Endothelial cell of umbilical vein (primary cell): Measurements from ENCODE around the gene UNC50. TPM values are rescaled to one million over a fixed set of nuclear protein-coding genes. Genes with fewer than 3 reads are reported as not detected.

Source experiments
- BruUV-seq: library from RNA; stranded (reverse); fragments of 400-500 nt; replicated peaks from 2 replicates; lab custom pipeline; 2021; lab: Mats Ljungman, UMichigan
- CTCF ChIA-PET: fragments of 300-600, 350-600 bp; sonication (Branson Sonifier 250); formaldehyde crosslinking; loops from one replicate; lab custom pipeline; 2021; ENCODE audit warnings: antibody characterized with exemption, inconsistent platforms; lab: Charles Lee
- POLR2A ChIA-PET: fragments of 300-600, 350-600 bp; sonication (Branson Sonifier 250); formaldehyde crosslinking; loops from one replicate; lab custom pipeline; 2021; ENCODE audit warnings: antibody characterized with exemption, inconsistent platforms; lab: Charles Lee
- DNase-seq: peaks from one replicate; pipeline ENCODE4 v3.0.0-alpha.2; 2011; ENCODE audit warnings: low read depth, low spot score
- FAIRE-seq: peaks from 2 replicates; lab custom pipeline; 2011; peaks lifted over from hg19 to GRCh38; lab: Jason Lieb, UNC
- H2AFZ ChIP-seq: 2 replicates; pipeline ENCODE4 v1.6.0; 2012; ENCODE audit warnings: low read depth, low read length, control low read depth, inconsistent platforms
- H3K27ac ChIP-seq: 2 replicates; pipeline ENCODE4 v1.5.1; 2011; ENCODE audit warnings: low read depth, mild to moderate bottlenecking, control low read depth, low read length, moderate library complexity; ENCODE audit not compliant: insufficient read depth
- H3K27me3 ChIP-seq, 2 experiments: 2 replicates each; pipeline versions ENCODE4 v1.6.0 to v1.6.1; 2011; ENCODE audit warnings: low read length in 2 of 2, mixed read lengths in 1 of 2; ENCODE audit not compliant: control insufficient read depth in 2 of 2, insufficient read depth in 2 of 2
- H3K36me3 ChIP-seq, 2 experiments: 2 replicates in 1 of 2; 3 replicates in 1 of 2; pipeline ENCODE4 v1.5.1; 2011; ENCODE audit warnings: low read length in 2 of 2, mild to moderate bottlenecking in 1 of 2, moderate library complexity in 1 of 2; ENCODE audit not compliant: control insufficient read depth in 2 of 2, insufficient read depth in 2 of 2; ENCODE audit errors: extremely low read depth in 1 of 2
- H3K4me1 ChIP-seq: 3 replicates; pipeline ENCODE4 v1.5.1; 2011; ENCODE audit warnings: mild to moderate bottlenecking, low read length; ENCODE audit not compliant: control insufficient read depth, insufficient read depth; ENCODE audit errors: extremely low read depth
- H3K4me2 ChIP-seq: 2 replicates; pipeline ENCODE4 v1.6.1; 2011; ENCODE audit warnings: low read length, control low read depth, mixed read lengths; ENCODE audit not compliant: insufficient read depth
- H3K4me3 ChIP-seq, 3 experiments: fragments of 200-600 bp in 1 of 3; sonication (generic), shearing (Covaris generic) in 1 of 3; replicated peaks in 1 of 3; 2 replicates each; pipeline ENCODE4 v1.5.1; 2011 to 2016; ENCODE audit warnings: control low read depth in 3 of 3, low read length in 3 of 3, mild to moderate bottlenecking in 2 of 3, inconsistent platforms in 1 of 3, low read depth in 1 of 3, moderate library complexity in 1 of 3; ENCODE audit not compliant: insufficient read depth in 1 of 3
- H3K79me2 ChIP-seq: 2 replicates; pipeline ENCODE4 v1.6.0; 2012; ENCODE audit warnings: low read length, inconsistent platforms; ENCODE audit not compliant: control insufficient read depth, insufficient read depth
- H3K9ac ChIP-seq: replicated peaks from 2 replicates; pipeline ENCODE3; 2011; ENCODE audit warnings: low read length, control low read depth; ENCODE audit not compliant: insufficient read depth; ENCODE audit errors: extremely low read depth
- H3K9me1 ChIP-seq: replicated peaks from 3 replicates; pipeline ENCODE4 v1.6.0; 2011; ENCODE audit warnings: mild to moderate bottlenecking, low read length; ENCODE audit not compliant: control insufficient read depth, insufficient read depth; ENCODE audit errors: extremely low read depth
- H3K9me3 ChIP-seq: replicated peaks from 2 replicates; pipeline ENCODE4 v1.5.1; 2012; ENCODE audit warnings: low read length, inconsistent platforms; ENCODE audit not compliant: control insufficient read depth, insufficient read depth
- H4K20me1 ChIP-seq: replicated peaks from 2 replicates; pipeline ENCODE3; 2011; ENCODE audit warnings: mild to moderate bottlenecking, low read length; ENCODE audit not compliant: control insufficient read depth, insufficient read depth; ENCODE audit errors: extremely low read depth
- EZH2 ChIP-seq: IDR thresholded peaks from 2 replicates; pipeline ENCODE4 v1.6.1; 2012; ENCODE audit warnings: borderline replicate concordance, low read depth, mild to moderate bottlenecking, moderate library complexity, low read length, inconsistent platforms; ENCODE audit not compliant: severe bottlenecking
- FOS ChIP-seq: IDR thresholded peaks from 2 replicates; pipeline ENCODE4 v1.6.1; 2011; ENCODE audit warnings: mild to moderate bottlenecking, low read length, moderate library complexity, borderline replicate concordance; ENCODE audit not compliant: insufficient read depth
- GATA2 ChIP-seq: IDR thresholded peaks from 2 replicates; pipeline ENCODE4 v1.7.0; 2011; ENCODE audit warnings: low read depth, mild to moderate bottlenecking, moderate library complexity, mixed read lengths, low read length; ENCODE audit not compliant: insufficient read length, insufficient read depth
- JUN ChIP-seq: IDR thresholded peaks from 2 replicates; pipeline ENCODE4 v1.6.1; 2011; ENCODE audit warnings: borderline replicate concordance, low read depth; ENCODE audit not compliant: insufficient read length, insufficient read depth
- MYC ChIP-seq: IDR thresholded peaks from one replicate; pipeline ENCODE4 v1.6.1; 2011; ENCODE audit warnings: mild to moderate bottlenecking, low read depth, low read length
- POLR2A ChIP-seq: IDR thresholded peaks from 2 replicates; pipeline ENCODE4 v1.6.1; 2012; ENCODE audit warnings: low read depth, mild to moderate bottlenecking, control low read depth, low read length
- POLR2AphosphoS5 ChIP-seq: IDR thresholded peaks from 2 replicates; pipeline ENCODE4 v1.6.1; 2012; ENCODE audit warnings: low read depth, mild to moderate bottlenecking, control low read depth, low read length, moderate library complexity; ENCODE audit not compliant: insufficient read depth
- dilution Hi-C: fragments of 300-500 bp; cut with MboI; formaldehyde crosslinking; loops from one replicate; pipeline ENCODE4 v1.15.0; 2019; ENCODE audit warnings: low sequenced_read_pairs; ENCODE audit not compliant: extremely low pct_ligation_motif_present
- intact Hi-C: fragments of 100-400 bp; cut with micrococcal nuclease; formaldehyde crosslinking; loops from one replicate; pipeline ENCODE4 v1.10.0; 2022
- polyA plus RNA-seq, 4 experiments: library from polyadenylated mRNA; depleted of rRNA in 3 of 4; stranded (reverse) in 3 of 4; unstranded in 1 of 4; fragments of >200 nt; gene quantifications; 2 replicates each; pipeline versions ENCODE4 v1.2.1 to v1.2.3, GENCODE V29; 2011 to 2012; ENCODE audit warnings: missing spikeins in 1 of 4
- total RNA-seq: library from RNA; stranded (reverse); gene quantifications from 2 replicates; pipeline ENCODE4 v1.2.3, GENCODE V29; 2021
- TF ChIP-seq, protein P1 (sequence below), 2 donors: IDR thresholded peaks; 1 replicate in 1 of 2; 2 replicates in 1 of 2; pipeline ENCODE4 v1.5.1; 2011; ENCODE audit warnings: low read length in 2 of 2, mild to moderate bottlenecking in 2 of 2, moderate library complexity in 2 of 2, control low read depth in 1 of 2, inconsistent platforms in 1 of 2, low read depth in 1 of 2; ENCODE audit not compliant: insufficient read depth in 1 of 2; ENCODE audit errors: extremely low read depth in 1 of 2
- TF ChIP-seq, protein P2 (sequence below): IDR thresholded peaks from 2 replicates; pipeline ENCODE4 v1.6.1; 2011; ENCODE audit not compliant: insufficient read depth, insufficient read length

The UNC50 gene
- total and polyA plus RNA-seq, 2 donors (not counting 3 experiments of a cell fraction or from before 2014, with no cell fraction given) = 33.5 to 56.6 TPM

DNA sequence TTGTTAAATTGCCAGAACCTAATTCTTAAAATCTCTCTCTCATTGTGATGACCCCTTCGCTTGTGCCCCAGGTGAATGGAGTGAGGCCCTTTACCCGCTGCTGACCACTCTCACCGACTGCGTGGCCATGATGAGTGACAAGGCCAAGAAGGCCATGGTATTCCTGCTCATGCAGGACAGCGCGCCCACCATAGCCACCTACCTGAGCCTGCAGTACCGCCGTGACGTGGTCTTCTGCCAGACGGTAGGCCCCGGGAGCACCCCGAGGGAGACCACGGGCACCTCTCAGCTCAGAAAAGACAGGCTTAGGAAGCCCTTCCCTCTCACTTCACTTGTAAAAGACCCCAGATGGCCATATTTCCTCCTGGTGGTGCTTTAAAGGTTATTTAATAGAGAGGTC, 45.0 kb upstream of the UNC50 start:
- dilution Hi-C loops = no loop called here
- Histone ChIP-seq H3K79me2 (no peaks in the 10 kb centered on the region), H3K9me1 (no peaks in the 10 kb centered on the region), H3K4me3 (no peak overlapping the region), H3K9me3 (no peaks in the 10 kb centered on the region), H3K36me3 (peaks cover 0 to 27% of the 10 kb centered on the region in 2 experiments), H3K27me3 (no peaks in the 10 kb centered on the region), H3K27ac (no peak overlapping the region), H3K4me2 (no peak overlapping the region), H3K9ac (no peak overlapping the region), H2AFZ (no peak overlapping the region), H3K4me1 (no peaks in the 10 kb centered on the region), H4K20me1 (no peaks in the 10 kb centered on the region)
- intact Hi-C loops = no loop called here
- no TSS peak for BruUV-seq
- FAIRE-seq = no peak
- ChIA-PET CTCF (interaction anchor here (1.8 kb wide), 1 partner anchor 10 kb away, joined by 4 read pairs; no protein-coding TSS in a partner anchor), POLR2A (no interaction called here)
- DNase-seq = no peak
- TF ChIP-seq, protein P1, sequence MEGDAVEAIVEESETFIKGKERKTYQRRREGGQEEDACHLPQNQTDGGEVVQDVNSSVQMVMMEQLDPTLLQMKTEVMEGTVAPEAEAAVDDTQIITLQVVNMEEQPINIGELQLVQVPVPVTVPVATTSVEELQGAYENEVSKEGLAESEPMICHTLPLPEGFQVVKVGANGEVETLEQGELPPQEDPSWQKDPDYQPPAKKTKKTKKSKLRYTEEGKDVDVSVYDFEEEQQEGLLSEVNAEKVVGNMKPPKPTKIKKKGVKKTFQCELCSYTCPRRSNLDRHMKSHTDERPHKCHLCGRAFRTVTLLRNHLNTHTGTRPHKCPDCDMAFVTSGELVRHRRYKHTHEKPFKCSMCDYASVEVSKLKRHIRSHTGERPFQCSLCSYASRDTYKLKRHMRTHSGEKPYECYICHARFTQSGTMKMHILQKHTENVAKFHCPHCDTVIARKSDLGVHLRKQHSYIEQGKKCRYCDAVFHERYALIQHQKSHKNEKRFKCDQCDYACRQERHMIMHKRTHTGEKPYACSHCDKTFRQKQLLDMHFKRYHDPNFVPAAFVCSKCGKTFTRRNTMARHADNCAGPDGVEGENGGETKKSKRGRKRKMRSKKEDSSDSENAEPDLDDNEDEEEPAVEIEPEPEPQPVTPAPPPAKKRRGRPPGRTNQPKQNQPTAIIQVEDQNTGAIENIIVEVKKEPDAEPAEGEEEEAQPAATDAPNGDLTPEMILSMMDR (IDR thresholded peaks at IDR 0.05; ENCODE audit: extremely low read depth in 1 of 2, insufficient read depth in 1 of 2, low read depth in 1 of 2, low read length in 2 of 2) = no peak
- TF ChIP-seq GATA2 (no peak), MYC (no peak), JUN (no peak), FOS (no peak), POLR2A (no peak), POLR2AphosphoS5 (no peak), EZH2 (no peak)
- TF ChIP-seq, protein P2, sequence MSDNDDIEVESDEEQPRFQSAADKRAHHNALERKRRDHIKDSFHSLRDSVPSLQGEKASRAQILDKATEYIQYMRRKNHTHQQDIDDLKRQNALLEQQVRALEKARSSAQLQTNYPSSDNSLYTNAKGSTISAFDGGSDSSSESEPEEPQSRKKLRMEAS = no peak
